GM12891 (cell line): Measurements from ENCODE around the gene SPC24.
"Not testable (repeated sequence)": the region's sequence is repeated elsewhere in the genome, so short reads cannot be mapped to it uniquely, and the experiment has no call there.

ENCODE experiments used
- PAX5 ChIP-seq: IDR thresholded peaks from 2 replicates; pipeline ENCODE4 v1.6.1; 2011; ENCODE audit warnings: low read length, moderate library complexity, mild to moderate bottlenecking; ENCODE audit not compliant: insufficient read depth, severe bottlenecking
- POLR2A ChIP-seq: IDR thresholded peaks from 2 replicates; pipeline ENCODE4 v1.6.1; 2011; ENCODE audit warnings: low read depth, low read length, control low read depth
- POLR2AphosphoS5 ChIP-seq: IDR thresholded peaks from 2 replicates; pipeline ENCODE4 v1.6.1; 2011; ENCODE audit warnings: low read depth, low read length, control low read depth
- TAF1 ChIP-seq: IDR thresholded peaks from 2 replicates; pipeline ENCODE4 v1.6.1; 2011; ENCODE audit warnings: low read depth, low read length, control low read depth

DNA sequence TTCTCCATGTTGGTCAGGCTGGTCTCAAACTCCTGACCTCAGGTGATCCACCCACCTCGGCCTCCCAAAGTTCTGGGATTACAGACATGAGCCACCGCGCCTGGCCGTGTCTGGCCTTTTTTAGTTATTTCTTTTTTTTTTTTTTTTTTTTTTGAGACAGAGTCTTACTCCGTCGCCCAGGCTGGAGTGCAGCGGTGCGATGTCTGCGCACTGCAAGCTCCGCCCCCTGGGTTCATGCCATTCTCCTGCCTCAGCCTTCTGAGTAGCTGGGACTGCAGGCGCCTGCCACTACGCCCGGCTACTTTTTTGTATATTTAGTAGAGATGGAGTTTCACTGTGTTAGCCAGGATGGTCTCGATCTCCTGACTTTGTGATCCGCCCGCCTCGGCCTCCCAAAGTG is 33.6 kb downstream of the SPC24 start:
- TF ChIP-seq POLR2AphosphoS5, POLR2A, TAF1, PAX5: not testable (repeated sequence)
